H9 (cell line): ENCODE measurements around the gene AQP5. TPM values are rescaled to one million over a fixed set of nuclear protein-coding genes. Genes with fewer than 3 reads are reported as not detected.

ENCODE experiments used
- DNase-seq: peaks from one replicate; pipeline ENCODE4 v3.0.0-alpha.2; 2017
- H2AFZ ChIP-seq: one replicate; pipeline ENCODE4 v1.6.1; 2013; ENCODE audit warnings: mild to moderate bottlenecking, low read length, control low read depth, moderate library complexity
- H2AK5ac ChIP-seq: 2 replicates; pipeline ENCODE4 v1.6.1; 2013; ENCODE audit warnings: low read length, control low read depth, mixed read lengths; ENCODE audit not compliant: insufficient read length
- H2BK120ac ChIP-seq: one replicate; pipeline ENCODE4 v1.6.1; 2013; ENCODE audit warnings: low read depth, mild to moderate bottlenecking, low read length, control low read depth, inconsistent platforms; ENCODE audit not compliant: poor library complexity, severe bottlenecking
- H2BK12ac ChIP-seq: 2 replicates; pipeline ENCODE4 v1.6.1; 2013; ENCODE audit warnings: low read length, control low read depth, mixed read lengths, low read depth; ENCODE audit not compliant: insufficient read length
- H2BK15ac ChIP-seq: 2 replicates; pipeline ENCODE4 v1.6.1; 2013; ENCODE audit warnings: low read depth, low read length, control low read depth
- H2BK20ac ChIP-seq: one replicate; pipeline ENCODE4 v1.6.1; 2013; ENCODE audit warnings: low read depth, mild to moderate bottlenecking, low read length, control low read depth, inconsistent platforms; ENCODE audit not compliant: poor library complexity, severe bottlenecking
- H2BK5ac ChIP-seq: 2 replicates; pipeline ENCODE4 v1.6.1; 2013; ENCODE audit warnings: low read length, control low read depth, mixed read lengths; ENCODE audit not compliant: insufficient read length
- H3K14ac ChIP-seq: 2 replicates; pipeline ENCODE4 v1.6.1; 2013; ENCODE audit warnings: low read length, control low read depth; ENCODE audit not compliant: insufficient read depth
- H3K18ac ChIP-seq: 2 replicates; pipeline ENCODE4 v1.6.1; 2013; ENCODE audit warnings: low read depth, mild to moderate bottlenecking, mixed read lengths, low read length, control low read depth; ENCODE audit not compliant: insufficient read length
- H3K23ac ChIP-seq: 2 replicates; pipeline ENCODE4 v1.6.1; 2013; ENCODE audit warnings: low read length, control low read depth, mixed read lengths, low read depth; ENCODE audit not compliant: insufficient read length
- H3K23me2 ChIP-seq: 2 replicates; pipeline ENCODE4 v1.6.1; 2013; ENCODE audit warnings: low read depth, mild to moderate bottlenecking, mixed read lengths, low read length, control low read depth; ENCODE audit not compliant: insufficient read length, poor library complexity, severe bottlenecking
- H3K27ac ChIP-seq: 2 replicates; pipeline ENCODE4 v1.5.1; 2013; ENCODE audit warnings: low read length, control low read depth, mixed read lengths, low read depth; ENCODE audit not compliant: insufficient read length
- H3K27me3 ChIP-seq: 2 replicates; pipeline ENCODE4 v1.6.1; 2013; ENCODE audit warnings: low read length, control low read depth, inconsistent platforms; ENCODE audit not compliant: insufficient read depth
- H3K4ac ChIP-seq: 2 replicates; pipeline ENCODE4 v1.6.1; 2013; ENCODE audit warnings: low read depth, mild to moderate bottlenecking, control low read depth, inconsistent platforms, low read length, moderate library complexity
- H3K4me1 ChIP-seq: 2 replicates; pipeline ENCODE4 v1.6.1; 2013; ENCODE audit warnings: low read length, control low read depth, inconsistent platforms; ENCODE audit not compliant: insufficient read depth
- H3K4me2 ChIP-seq: 2 replicates; pipeline ENCODE4 v1.6.1; 2013; ENCODE audit warnings: low read length, control low read depth, mixed read lengths; ENCODE audit not compliant: insufficient read length, insufficient read depth
- H3K56ac ChIP-seq: 2 replicates; pipeline ENCODE4 v1.6.1; 2013; ENCODE audit warnings: low read depth, mild to moderate bottlenecking, mixed read lengths, low read length, control low read depth; ENCODE audit not compliant: insufficient read length
- H3K79me1 ChIP-seq: 2 replicates; pipeline ENCODE4 v1.6.1; 2013; ENCODE audit warnings: low read depth, mild to moderate bottlenecking, moderate library complexity, low read length, control low read depth, inconsistent platforms; ENCODE audit not compliant: insufficient read depth, poor library complexity, severe bottlenecking
- H3K79me2 ChIP-seq: 2 replicates; pipeline ENCODE4 v1.6.1; 2013; ENCODE audit warnings: low read length, control low read depth, inconsistent platforms; ENCODE audit not compliant: insufficient read depth
- H3K9ac ChIP-seq: 2 replicates; pipeline ENCODE4 v1.6.1; 2013; ENCODE audit warnings: low read length, control low read depth, mixed read lengths; ENCODE audit not compliant: insufficient read length; ENCODE audit errors: extremely low read depth
- H3K9me3 ChIP-seq: one replicate; pipeline ENCODE4 v1.6.1; 2013; ENCODE audit warnings: low read depth, low read length, inconsistent platforms; ENCODE audit not compliant: control insufficient read depth
- H3T11ph ChIP-seq: one replicate; pipeline ENCODE4 v1.6.1; 2013; ENCODE audit warnings: mild to moderate bottlenecking, low read length, control low read depth, inconsistent platforms
- H4K20me1 ChIP-seq: one replicate; pipeline ENCODE4 v1.6.1; 2013; ENCODE audit not compliant: control insufficient read depth, insufficient read length, insufficient read depth
- H4K5ac ChIP-seq: 2 replicates; pipeline ENCODE4 v1.6.1; 2013; ENCODE audit warnings: low read depth, mild to moderate bottlenecking, mixed read lengths, low read length, control low read depth; ENCODE audit not compliant: insufficient read length
- H4K8ac ChIP-seq: replicated peaks from 2 replicates; pipeline ENCODE4 v1.6.1; 2013; ENCODE audit warnings: low read length, control low read depth, mixed read lengths, low read depth; ENCODE audit not compliant: insufficient read length
- H4K91ac ChIP-seq: 2 replicates; pipeline ENCODE4 v1.6.1; 2013; ENCODE audit warnings: low read depth, mild to moderate bottlenecking, moderate library complexity, mixed read lengths, low read length, control low read depth; ENCODE audit not compliant: insufficient read length
- H3K27ac Mint-ChIP-seq, 3 experiments: 2 replicates in 2 of 3; 3 replicates in 1 of 3; pipeline ENCODE4 v1.8.0; 2020 to 2021; ENCODE audit warnings: mixed read lengths in 3 of 3, mild to moderate bottlenecking in 1 of 3, moderate library complexity in 1 of 3
- H3K27me3 Mint-ChIP-seq: 2 replicates; pipeline ENCODE4 v1.8.0; 2021; ENCODE audit warnings: low read depth, mild to moderate bottlenecking, moderate library complexity, mixed read lengths
- H3K36me3 Mint-ChIP-seq, 3 experiments: 2 replicates in 2 of 3; 3 replicates in 1 of 3; pipeline ENCODE4 v1.8.0; 2020 to 2021; ENCODE audit warnings: low read depth in 3 of 3, mixed read lengths in 3 of 3; ENCODE audit not compliant: insufficient read depth in 1 of 3
- H3K4me1 Mint-ChIP-seq, 2 experiments: 2 replicates each; pipeline ENCODE4 v1.8.0; 2020; ENCODE audit warnings: mixed read lengths in 2 of 2
- H3K4me3 Mint-ChIP-seq, 2 experiments: 2 replicates in 1 of 2; 3 replicates in 1 of 2; pipeline ENCODE4 v1.8.0; 2020 to 2021; ENCODE audit warnings: mild to moderate bottlenecking in 2 of 2, mixed read lengths in 2 of 2, moderate library complexity in 1 of 2
- H3K9me3 Mint-ChIP-seq, 2 experiments: 2 replicates in 1 of 2; 3 replicates in 1 of 2; pipeline ENCODE4 v1.8.0; 2020; ENCODE audit warnings: mild to moderate bottlenecking in 2 of 2, mixed read lengths in 2 of 2, moderate library complexity in 1 of 2
- WGBS: extraction: QIAGEN DNeasy Blood & Tissue Kit; methylation state at CpG from one replicate; pipeline ENCODE4 v1.1.7; 2013; ENCODE audit warnings: missing lambda C conversion rate, low lambda C conversion rate, mixed read lengths; ENCODE audit not compliant: insufficient read length; ENCODE audit errors: extremely low coverage; 5-methylcytosine and 5-hydroxymethylcytosine counted together
- total RNA-seq: library from RNA; stranded (reverse); gene quantifications from 2 replicates; pipeline ENCODE4 v1.2.1, GENCODE V29; 2021
- TF ChIP-seq, protein P1 (sequence below): fragments of 200-600 bp; sonication (generic); conservative IDR thresholded peaks from 3 replicates; pipeline ENCODE4 v1.8.0; 2021; ENCODE audit warnings: antibody characterized with exemption, mild to moderate bottlenecking

AQP5 gene
- total RNA-seq, 1 experiment from 2014 or later = 2.8 TPM

DNA sequence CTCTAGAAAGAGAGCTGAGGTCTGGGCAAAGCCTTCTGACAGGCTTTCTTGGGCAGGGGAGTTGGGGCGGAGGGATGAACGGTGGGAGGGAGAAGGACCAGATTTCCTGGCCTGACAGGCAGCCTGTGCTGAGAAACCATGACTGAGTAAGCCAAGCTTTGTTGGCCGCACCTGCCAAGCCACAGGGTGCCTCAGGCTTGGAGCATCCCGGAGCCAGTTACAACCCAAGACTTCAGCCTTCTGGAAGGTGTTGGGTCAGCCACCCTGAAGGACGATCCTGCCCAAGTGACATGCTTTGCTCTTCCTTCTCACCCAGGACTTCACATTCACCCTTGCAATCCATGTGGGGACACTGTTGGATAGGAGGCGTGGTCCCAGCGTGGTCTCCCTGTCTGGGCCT is 32.1 kb upstream of the AQP5 start:
- Histone ChIP-seq H2BK15ac (no peak overlapping the region), H2AK5ac (no peak overlapping the region), H2BK20ac (no peak overlapping the region), H2BK5ac (no peak overlapping the region), H3K79me1 (no peaks in the 10 kb centered on the region), H3K27ac (no peak overlapping the region), H2BK12ac (no peak overlapping the region), H4K91ac (no peak overlapping the region), H3K14ac (no peak overlapping the region), H3K9ac (no peak overlapping the region), H3T11ph (no peak overlapping the region), H3K27me3 (no peaks in the 10 kb centered on the region), H2AFZ (no peak overlapping the region), H3K56ac (no peak overlapping the region), H3K4ac (no peak overlapping the region), H3K4me2 (no peak overlapping the region), H3K79me2 (no peaks in the 10 kb centered on the region), H3K9me3 (no peaks in the 10 kb centered on the region), H4K8ac (no peak overlapping the region), H3K23me2 (no peaks in the 10 kb centered on the region), H4K20me1 (no peaks in the 10 kb centered on the region), H2BK120ac (no peak overlapping the region), H3K23ac (no peak overlapping the region), H3K4me1 (no peaks in the 10 kb centered on the region), H4K5ac (no peak overlapping the region), H3K18ac (no peak overlapping the region)
- Mint-ChIP-seq H3K4me3 (no peak overlapping the region), H3K4me1 (peaks cover 4 to 10% of the 10 kb centered on the region in 2 experiments), H3K27ac (no peak overlapping the region), H3K36me3 (no peaks in the 10 kb centered on the region), H3K9me3 (no peaks in the 10 kb centered on the region), H3K27me3 (peaks cover 7% of the 10 kb centered on the region)
- TF ChIP-seq, protein P1, sequence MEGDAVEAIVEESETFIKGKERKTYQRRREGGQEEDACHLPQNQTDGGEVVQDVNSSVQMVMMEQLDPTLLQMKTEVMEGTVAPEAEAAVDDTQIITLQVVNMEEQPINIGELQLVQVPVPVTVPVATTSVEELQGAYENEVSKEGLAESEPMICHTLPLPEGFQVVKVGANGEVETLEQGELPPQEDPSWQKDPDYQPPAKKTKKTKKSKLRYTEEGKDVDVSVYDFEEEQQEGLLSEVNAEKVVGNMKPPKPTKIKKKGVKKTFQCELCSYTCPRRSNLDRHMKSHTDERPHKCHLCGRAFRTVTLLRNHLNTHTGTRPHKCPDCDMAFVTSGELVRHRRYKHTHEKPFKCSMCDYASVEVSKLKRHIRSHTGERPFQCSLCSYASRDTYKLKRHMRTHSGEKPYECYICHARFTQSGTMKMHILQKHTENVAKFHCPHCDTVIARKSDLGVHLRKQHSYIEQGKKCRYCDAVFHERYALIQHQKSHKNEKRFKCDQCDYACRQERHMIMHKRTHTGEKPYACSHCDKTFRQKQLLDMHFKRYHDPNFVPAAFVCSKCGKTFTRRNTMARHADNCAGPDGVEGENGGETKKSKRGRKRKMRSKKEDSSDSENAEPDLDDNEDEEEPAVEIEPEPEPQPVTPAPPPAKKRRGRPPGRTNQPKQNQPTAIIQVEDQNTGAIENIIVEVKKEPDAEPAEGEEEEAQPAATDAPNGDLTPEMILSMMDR = no peak
- WGBS = no CpG with 5 or more reads among the region's 7 CpGs
- DNase-seq = peak; percentile 21
